ENCODE data around the gene GM2A. TPM values are rescaled to one million over a fixed set of nuclear protein-coding genes. Genes with fewer than 3 reads are reported as not detected.
A peak's percentile ranks its signal among the peaks of the same experiment; 100 is the strongest.
"Not testable (repeated sequence)": the region's sequence is repeated elsewhere in the genome, so short reads cannot be mapped to it uniquely, and the experiment has no call there.

Gene GM2A
- total RNA-seq, 4 donors from 2014 or later = 99.3 to 167 (median 126) TPM

- peaks cover 49% of the 10 kb centered on the region for H3K4me1 ChIP-seq
- H3K27me3 ChIP-seq = no peaks in the 10 kb centered on the region
- peak overlapping the region; percentile 83 for H3K4me3 ChIP-seq
- no peak for TF ChIP-seq CTCF (IDR thresholded peaks at IDR 0.05)
- TF ChIP-seq EP300 (IDR thresholded peaks at IDR 0.05) = no peak
- no peak for TF ChIP-seq POLR2AphosphoS5 (IDR thresholded peaks at IDR 0.05)
- no peak for TF ChIP-seq POLR2A (IDR thresholded peaks at IDR 0.05)
- peak in 1 of 2 donors; percentile 47 for DNase-seq (ENCODE audit: low spot score in 2 of 2)
- peak overlapping the region; percentile 85 for H3K27ac ChIP-seq
- no peaks in the 10 kb centered on the region for H3K36me3 ChIP-seq
- no peaks in the 10 kb centered on the region for H3K9me3 ChIP-seq
- WGBS = 17% methylated on average over 5 of the region's 5 CpGs
These were observed 593 bp downstream of the GM2A start for GRCh38 chr5:151253605-151253950.

GRCh38 chr5:151254556-151254955 lies 1.6 kb downstream of the GM2A start:
- Histone ChIP-seq H3K4me3 (peak overlapping the region; percentile 83), H3K36me3 (no peaks in the 10 kb centered on the region), H3K4me1 (peaks cover 58% of the 10 kb centered on the region), H3K9me3 (no peaks in the 10 kb centered on the region), H3K27me3 (no peaks in the 10 kb centered on the region), H3K27ac (peak overlapping the region; percentile 31)
- TF ChIP-seq EP300 (IDR thresholded peaks at IDR 0.05) = no peak
- TF ChIP-seq POLR2A (IDR thresholded peaks at IDR 0.05) = no peak
- no peak for TF ChIP-seq CTCF (IDR thresholded peaks at IDR 0.05)
- no peak for TF ChIP-seq POLR2AphosphoS5 (IDR thresholded peaks at IDR 0.05)
- 38% methylated on average over 1 of the region's 1 CpG for WGBS
- no peak for DNase-seq (ENCODE audit: low spot score in 2 of 2)

GRCh38 chr5:151254990-151255389 lies 2.0 kb downstream of the GM2A start:
- H3K4me1 ChIP-seq = peaks cover 60% of the 10 kb centered on the region
- peak overlapping the region; percentile 83 for H3K4me3 ChIP-seq
- H3K27me3 ChIP-seq, H3K36me3 ChIP-seq, H3K9me3 ChIP-seq: not testable (repeated sequence)
- H3K27ac ChIP-seq = peak overlapping the region; percentile 31
- peak in 1 of 2 donors; percentile 46 for DNase-seq (ENCODE audit: low spot score in 2 of 2)
- 92% methylated on average over 5 of the region's 5 CpGs for WGBS

- Histone ChIP-seq H3K9me3 (no peaks in the 10 kb centered on the region), H3K27ac (no peak overlapping the region), H3K4me3 (no peak overlapping the region), H3K36me3 (peaks cover 3% of the 10 kb centered on the region), H3K27me3 (no peaks in the 10 kb centered on the region), H3K4me1 (peaks cover 60% of the 10 kb centered on the region)
- 64% methylated on average over 3 of the region's 3 CpGs for WGBS
- TF ChIP-seq EP300 (IDR thresholded peaks at IDR 0.05) (no peak), POLR2A (IDR thresholded peaks at IDR 0.05) (no peak), CTCF (IDR thresholded peaks at IDR 0.05) (no peak), POLR2AphosphoS5 (IDR thresholded peaks at IDR 0.05) (no peak)
- DNase-seq (ENCODE audit: low spot score in 2 of 2) = peak in 1 of 2 donors; percentile 20
These were observed 2.8 kb downstream of the GM2A start for GRCh38 chr5:151255621-151256286.

- H3K4me1 ChIP-seq = peaks cover 61% of the 10 kb centered on the region
These were observed 4.8 kb downstream of the GM2A start for GRCh38 chr5:151257731-151258181.

More at GRCh38 chr5:151257731-151258181, 4.8 kb downstream of the GM2A start:
- WGBS = 55% methylated on average over 5 of the region's 5 CpGs
- H3K9me3 ChIP-seq = no peaks in the 10 kb centered on the region
- no peaks in the 10 kb centered on the region for H3K27me3 ChIP-seq
- DNase-seq (ENCODE audit: low spot score in 2 of 2) = peak in 1 of 2 donors; percentile 62
- peaks cover 10% of the 10 kb centered on the region for H3K36me3 ChIP-seq
- TF ChIP-seq EP300 (IDR thresholded peaks at IDR 0.05) = no peak
- no peak for TF ChIP-seq CTCF (IDR thresholded peaks at IDR 0.05)
- TF ChIP-seq POLR2A (IDR thresholded peaks at IDR 0.05) = no peak
- no peak for TF ChIP-seq POLR2AphosphoS5 (IDR thresholded peaks at IDR 0.05)
- no peak overlapping the region for H3K4me3 ChIP-seq
- peak overlapping the region; percentile 34 for H3K27ac ChIP-seq
